T-helper 2 cell (primary cell): ENCODE data around the gene ZCCHC7.
"Not testable (repeated sequence)": the region's sequence is repeated elsewhere in the genome, so short reads cannot be mapped to it uniquely, and the experiment has no call there.

Source experiments
- DNase-seq, 5 experiments: peaks; one replicate each; pipeline versions ENCODE4 v3.0.0 to v3.0.0-alpha.2; 2012 to 2022

ZCCHC7 gene

DNA sequence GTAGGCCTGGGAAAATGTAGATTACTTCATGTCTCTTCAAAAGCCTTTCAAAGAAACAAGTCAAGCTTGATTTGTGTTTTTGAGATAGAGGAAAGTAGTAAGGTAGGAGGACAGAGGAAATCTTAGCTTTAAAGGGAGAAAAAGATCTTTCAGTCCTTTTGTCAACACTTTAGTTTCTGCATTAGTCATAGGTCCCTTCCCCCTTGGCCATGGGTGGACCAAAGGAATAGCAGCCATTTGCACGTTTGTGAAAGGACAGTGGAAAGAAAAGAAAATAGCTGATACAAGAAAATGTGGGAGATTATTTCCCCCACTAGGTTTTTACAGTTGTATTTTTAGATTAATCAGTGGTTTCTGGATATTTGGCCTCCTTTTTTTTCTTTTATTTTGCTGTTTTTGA is 180.2 kb downstream of the ZCCHC7 start:
- no peak for DNase-seq

DNA sequence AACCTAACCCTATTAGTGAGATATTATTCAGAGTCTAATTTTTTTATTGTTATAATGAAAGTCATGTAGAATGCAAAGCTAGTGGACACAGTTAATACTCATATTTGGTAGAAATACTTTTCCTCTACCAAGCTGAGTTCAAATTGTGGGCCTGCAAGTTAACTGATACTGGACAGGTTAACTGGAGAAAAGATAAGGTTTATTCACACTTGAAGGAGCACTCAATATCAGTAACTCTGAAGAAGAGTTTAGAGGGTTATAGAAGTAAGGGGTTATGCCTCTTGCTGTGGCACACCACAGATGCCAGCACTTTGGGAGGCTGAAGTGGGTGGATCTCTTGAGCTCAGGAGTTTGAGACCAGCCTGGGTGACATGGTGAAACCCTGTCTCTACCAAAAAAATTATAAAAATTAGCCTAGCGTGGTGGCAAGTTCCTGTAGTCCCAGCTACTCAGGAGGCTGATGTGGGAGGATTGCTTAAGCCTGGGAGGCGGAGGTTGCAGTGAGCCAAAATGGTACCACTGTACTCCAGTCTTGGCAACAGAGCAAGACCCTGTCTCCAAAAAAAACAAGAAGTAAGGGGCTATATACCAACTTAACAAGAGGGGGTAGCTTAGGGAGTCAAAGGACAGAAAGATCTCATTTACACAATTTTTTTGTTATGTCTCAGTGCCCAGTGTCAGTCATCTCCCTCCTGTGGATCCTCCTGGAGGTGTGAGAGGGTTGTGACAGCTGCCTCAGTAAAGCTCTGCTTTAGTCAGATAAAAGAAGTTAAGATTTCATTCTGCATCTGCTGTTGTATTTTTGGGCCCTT is 180.9 kb downstream of the ZCCHC7 start:
- DNase-seq: peak in 1 of 5 experiments; percentile 49

DNA sequence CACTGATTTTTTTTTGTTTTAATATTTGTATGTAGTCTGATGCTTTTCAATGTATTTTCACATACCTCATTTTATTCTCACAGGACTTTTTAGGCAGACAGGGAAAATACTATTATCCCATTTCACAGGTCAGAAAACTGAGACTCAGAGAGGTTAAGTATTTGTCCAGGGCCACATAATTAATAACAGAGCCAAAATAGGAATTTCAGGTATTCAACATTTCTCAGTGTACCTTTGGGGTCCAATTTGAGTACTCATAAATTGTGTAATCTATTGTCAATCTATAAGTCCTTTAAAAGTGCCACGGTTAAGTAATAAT is 181.4 kb downstream of the ZCCHC7 start:
- no peak for DNase-seq

GRCh38 chr9:37302277-37302676 is 181.9 kb downstream of the ZCCHC7 start:
- peak in 2 of 5 experiments; percentile 51 to 90 for DNase-seq

DNA sequence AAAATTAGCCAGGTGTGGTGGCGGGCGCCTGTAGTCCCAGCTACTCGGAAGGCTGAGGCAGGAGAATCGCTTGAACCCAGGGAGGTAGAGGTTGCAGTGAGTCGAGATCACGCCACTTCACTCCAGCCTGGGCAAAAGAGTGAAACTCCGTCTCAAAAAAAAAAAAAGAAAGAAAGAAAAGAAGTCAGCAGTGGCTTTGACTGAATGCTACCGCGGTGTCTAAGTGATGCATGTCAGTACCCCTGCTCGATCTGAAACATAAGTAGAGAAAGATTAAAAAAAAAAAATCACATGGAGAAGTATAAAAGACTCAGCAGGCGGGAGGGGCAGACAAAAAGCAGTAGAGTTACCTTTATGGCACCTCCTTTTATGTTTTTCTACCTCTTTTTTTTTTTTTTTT is 182.9 kb downstream of the ZCCHC7 start:
- not testable (repeated sequence) for DNase-seq

- peak in 1 of 5 experiments; percentile 24 for DNase-seq
These were observed 188.8 kb downstream of the ZCCHC7 start for GRCh38 chr9:37309136-37309535.

DNA sequence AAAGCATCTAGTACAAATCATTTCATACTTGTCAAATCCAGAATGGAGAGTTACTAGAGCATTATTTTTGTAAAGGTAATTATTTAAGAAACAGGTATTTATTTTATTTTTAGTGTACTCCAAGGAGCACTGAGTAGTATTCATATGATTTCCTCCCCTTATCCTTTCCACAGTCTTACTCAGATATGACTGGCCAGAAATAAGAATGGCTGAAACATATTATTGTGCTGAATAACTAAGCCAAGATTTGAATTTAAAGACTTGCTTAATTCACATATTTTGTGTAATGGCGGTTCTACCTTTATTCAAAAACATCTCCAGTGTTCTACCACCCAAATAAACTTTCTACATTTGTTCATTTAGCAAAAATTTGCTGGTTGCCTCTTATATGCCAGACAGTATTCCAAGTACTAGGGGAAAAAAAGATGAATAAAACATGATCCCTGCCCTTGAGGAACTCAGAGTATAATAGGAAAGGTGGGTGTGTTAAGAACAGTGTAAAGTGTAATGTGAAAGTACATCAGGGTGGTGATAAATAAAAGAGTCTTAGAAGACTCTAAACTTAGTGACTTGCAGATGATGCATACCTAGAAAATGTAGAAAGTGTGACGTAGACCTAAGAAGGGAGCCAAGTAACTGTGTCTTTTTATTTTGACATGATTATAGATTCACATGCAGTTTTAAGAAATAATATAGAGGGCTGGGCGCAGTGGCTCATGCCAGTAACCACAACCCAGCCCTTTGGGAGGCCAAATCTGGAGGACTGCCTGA is 191.7 kb downstream of the ZCCHC7 start:
- DNase-seq: no peak

GRCh38 chr9:37324261-37324683 is 203.9 kb downstream of the ZCCHC7 start:
- DNase-seq: no peak

DNA sequence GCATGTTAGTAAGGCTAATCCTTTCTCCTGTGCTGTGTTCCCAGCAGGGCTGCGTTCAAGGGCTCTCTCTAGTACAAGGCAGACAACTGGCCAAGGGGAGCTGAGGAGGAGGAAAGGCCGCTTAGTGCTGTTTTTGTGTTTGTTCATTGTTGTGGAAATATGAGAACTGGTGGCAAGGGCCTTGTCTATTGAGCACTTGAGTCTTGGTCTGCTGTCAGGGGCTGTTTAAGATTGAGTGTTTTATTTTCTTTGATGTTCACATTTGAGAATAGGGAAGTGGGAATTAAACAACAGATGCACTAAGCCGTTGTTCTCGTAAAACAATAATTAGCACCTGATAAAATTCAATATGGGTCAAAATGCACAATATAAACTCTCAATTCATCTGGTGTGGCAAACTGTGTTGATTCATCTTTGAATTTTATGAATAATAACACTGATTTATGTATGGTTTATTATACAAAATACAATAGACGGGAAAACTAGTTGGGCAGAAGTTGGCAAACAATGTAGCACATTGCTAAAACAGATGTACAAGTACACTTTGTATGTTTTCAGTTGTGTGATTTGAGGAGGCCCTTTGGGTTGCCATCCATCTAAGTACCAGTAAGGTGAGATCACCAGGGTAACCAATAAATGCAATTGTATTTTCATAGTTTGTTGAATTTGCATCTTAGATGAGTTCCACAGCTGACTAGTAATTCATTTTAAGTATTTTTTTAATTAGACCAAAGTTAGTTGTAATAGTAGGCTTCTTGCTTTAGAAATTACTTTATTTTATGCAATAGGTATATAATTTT is 204.5 kb downstream of the ZCCHC7 start:
- DNase-seq: no peak

- DNase-seq: no peak
These were observed 205.4 kb downstream of the ZCCHC7 start for GRCh38 chr9:37325778-37326177.

DNA sequence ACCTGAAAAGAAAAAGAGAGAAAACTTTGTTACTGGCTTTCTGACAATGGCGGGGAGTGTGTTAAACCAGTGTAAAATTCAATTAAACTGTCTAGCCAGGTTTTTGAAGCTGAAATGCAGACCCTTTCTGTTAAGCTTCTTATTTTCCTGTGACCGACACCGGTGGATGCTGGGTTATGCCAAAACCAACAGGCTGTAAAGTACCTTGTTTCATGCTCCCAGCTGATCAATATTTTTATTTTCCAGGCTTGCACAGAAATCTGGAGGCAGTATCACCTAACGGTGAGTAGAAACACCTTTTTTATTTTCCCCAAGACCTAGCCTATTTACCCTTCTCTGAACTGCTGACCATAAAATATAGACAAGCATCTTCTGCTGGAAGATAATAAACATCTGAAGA is 207.2 kb downstream of the ZCCHC7 start:
- no peak for DNase-seq

- DNase-seq: no peak
These were observed 208.3 kb downstream of the ZCCHC7 start for GRCh38 chr9:37328556-37329227.

DNA sequence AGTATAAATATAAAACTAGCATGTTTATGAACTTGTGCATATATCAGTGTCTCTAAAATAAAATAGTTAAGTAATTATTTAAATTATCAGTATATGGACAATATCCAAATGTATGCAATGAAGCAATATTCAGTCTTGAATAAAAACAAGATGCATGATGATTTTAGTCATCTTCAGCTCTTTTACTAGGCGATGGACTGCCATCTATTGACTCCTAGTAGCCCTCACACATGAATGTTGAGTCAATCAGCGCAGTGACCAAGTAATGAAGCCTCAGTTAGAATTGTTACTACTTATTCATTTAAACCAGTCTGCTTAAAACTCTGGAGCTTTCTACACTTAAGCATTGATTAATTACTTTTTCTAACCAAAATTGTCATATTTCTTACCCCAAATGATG is 209.2 kb downstream of the ZCCHC7 start:
- peak in 1 of 5 experiments; percentile 40 for DNase-seq

DNA sequence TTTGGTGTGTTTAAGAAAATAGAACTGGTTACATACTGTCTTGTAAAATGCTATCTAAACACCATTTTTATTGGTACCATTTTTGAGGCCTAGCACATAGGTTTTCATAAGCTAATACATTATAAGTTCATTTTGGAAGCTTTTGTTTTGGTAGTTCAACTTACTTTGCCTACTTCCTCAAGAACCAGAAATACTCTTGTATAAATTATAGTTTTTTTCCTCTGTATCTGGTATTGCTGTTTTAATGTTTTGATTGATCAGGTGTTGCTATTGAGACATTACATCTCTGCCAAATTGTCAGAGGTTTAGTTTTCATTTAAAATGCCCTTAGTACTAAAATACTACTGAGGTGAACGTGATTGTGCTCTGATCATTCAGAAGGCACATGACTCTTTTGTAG is 211.5 kb downstream of the ZCCHC7 start:
- no peak for DNase-seq

DNA sequence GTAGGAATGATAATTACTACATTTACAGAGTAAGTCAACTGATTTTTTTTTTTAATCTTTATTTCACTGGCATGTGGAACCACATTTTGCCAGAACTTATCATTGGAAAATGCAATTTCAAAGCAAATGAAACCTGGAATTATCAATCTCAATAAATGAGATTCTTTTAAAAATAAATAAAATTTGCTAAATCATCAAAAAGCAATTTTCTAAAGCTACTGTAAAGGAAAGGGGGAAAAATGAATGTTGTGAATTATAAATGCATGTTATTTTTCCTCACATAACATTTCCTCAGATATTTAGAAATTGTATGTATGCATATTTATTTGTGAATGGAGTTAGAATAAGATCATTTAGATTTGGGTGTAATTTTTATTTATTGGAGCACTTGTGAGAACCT is 212.2 kb downstream of the ZCCHC7 start:
- DNase-seq: no peak

GRCh38 chr9:37333288-37333687 is 212.9 kb downstream of the ZCCHC7 start:
- DNase-seq: no peak

- no peak for DNase-seq
These were observed 214.9 kb downstream of the ZCCHC7 start for GRCh38 chr9:37335238-37335637.

DNA sequence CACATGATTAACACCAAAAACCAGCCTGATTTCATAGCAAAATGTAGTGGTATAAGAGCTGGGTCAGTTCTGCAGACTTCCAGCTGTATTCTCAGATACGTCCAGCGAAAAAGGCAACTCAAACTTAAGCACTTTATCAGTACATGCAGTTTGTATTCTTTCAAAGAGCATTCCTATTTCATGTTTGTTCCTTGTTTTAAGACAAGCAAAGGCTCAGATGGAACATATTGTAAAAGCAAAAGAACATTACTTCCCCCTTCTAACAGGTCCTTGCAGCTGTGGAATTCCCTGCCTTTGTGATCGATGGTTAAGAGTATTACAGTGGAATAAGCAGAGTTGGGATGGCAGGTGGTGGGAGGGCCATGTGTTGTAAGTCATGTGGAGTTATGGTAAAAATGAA is 215.8 kb downstream of the ZCCHC7 start:
- DNase-seq: no peak

- DNase-seq: no peak
These were observed 217.0 kb downstream of the ZCCHC7 start for GRCh38 chr9:37337301-37337890.

DNA sequence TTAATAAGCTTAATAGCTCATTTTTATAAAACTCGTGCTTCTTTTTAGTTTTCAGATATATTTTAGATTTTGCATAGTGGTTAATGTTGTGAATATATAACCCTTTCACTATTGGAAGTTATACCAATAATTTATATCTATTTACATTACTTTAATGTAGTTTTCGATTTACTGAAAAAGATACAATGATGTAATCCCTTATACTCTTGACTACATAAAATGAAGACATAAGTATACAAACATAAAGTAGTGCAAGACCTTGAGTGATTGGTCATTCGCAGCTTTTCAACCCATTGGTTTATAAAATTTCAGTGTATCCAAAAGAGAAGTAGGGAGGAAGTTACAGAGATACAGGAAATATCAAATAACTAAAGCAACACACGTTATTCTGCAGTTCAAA is 217.8 kb downstream of the ZCCHC7 start:
- DNase-seq: no peak

GRCh38 chr9:37339923-37340322 is 219.5 kb downstream of the ZCCHC7 start:
- no peak for DNase-seq

- no peak for DNase-seq
These were observed 220.6 kb downstream of the ZCCHC7 start for GRCh38 chr9:37340961-37341360.
